Panc1 (cell line): Measurements from ENCODE around the gene KCNMA1. TPM values are rescaled to one million over a fixed set of nuclear protein-coding genes. Genes with fewer than 3 reads are reported as not detected.
A peak's percentile ranks its signal among the peaks of the same experiment; 100 is the strongest.

ENCODE experiments used
- ATAC-seq: fragments of 200-7000 bp; cut with Tn5 transposase; 2 replicates; pipeline ENCODE4 v1.9.1; 2020; ENCODE audit warnings: mild to moderate bottlenecking, moderate library complexity
- BruUV-seq: library from RNA; stranded (reverse); fragments of 400-500 nt; replicated peaks from 2 replicates; lab custom pipeline; 2021; lab: Mats Ljungman, UMichigan
- CTCF ChIA-PET: fragments of 300-600 bp; sonication (Branson Sonifier 250); formaldehyde crosslinking; loops from one replicate; lab custom pipeline; 2022; ENCODE audit warnings: antibody characterized with exemption; lab: Charles Lee
- POLR2A ChIA-PET: fragments of 300-600 bp; sonication (Branson Sonifier 250); formaldehyde crosslinking; loops from one replicate; lab custom pipeline; 2022; ENCODE audit warnings: antibody characterized with exemption; lab: Charles Lee
- DNase-seq: peaks from one replicate; pipeline ENCODE4 v3.0.0-alpha.2; 2010; ENCODE audit warnings: low read depth, low spot score
- H3K27ac ChIP-seq: 2 replicates; pipeline ENCODE4 v1.5.1; 2011; ENCODE audit warnings: mild to moderate bottlenecking, low read length, inconsistent platforms
- H3K27me3 ChIP-seq: fragments of 200-500 bp; sonication (Bioruptor generic); 2 replicates; pipeline ENCODE4 v1.6.0; 2014; ENCODE audit warnings: low read length, inconsistent platforms; ENCODE audit not compliant: control insufficient read depth, insufficient read depth
- H3K36me3 ChIP-seq: fragments of 200-500 bp; sonication (Bioruptor generic); 2 replicates; pipeline ENCODE4 v1.5.1; 2014; ENCODE audit warnings: inconsistent platforms, mild to moderate bottlenecking, low read length, moderate library complexity; ENCODE audit not compliant: control insufficient read depth, insufficient read depth
- H3K4me1 ChIP-seq: 2 replicates; pipeline ENCODE4 v1.5.1; 2011; ENCODE audit warnings: inconsistent platforms, mild to moderate bottlenecking, low read length, moderate library complexity; ENCODE audit not compliant: control insufficient read depth, insufficient read depth
- H3K4me3 ChIP-seq, 2 experiments: 2 replicates each; pipeline ENCODE4 v1.5.1; 2011 to 2012; ENCODE audit warnings: low read depth in 2 of 2, low read length in 2 of 2, mild to moderate bottlenecking in 2 of 2, inconsistent platforms in 1 of 2, moderate library complexity in 1 of 2
- H3K9me3 ChIP-seq: fragments of 200-500 bp; sonication (Bioruptor generic); 2 replicates; pipeline ENCODE4 v1.5.1; 2014; ENCODE audit warnings: low read depth, mild to moderate bottlenecking, inconsistent platforms, low read length, moderate library complexity; ENCODE audit not compliant: control insufficient read depth, insufficient read depth
- CTCF ChIP-seq: fragments of 450-650 bp; IDR thresholded peaks from 2 replicates; pipeline ENCODE4 v1.5.1; 2017; ENCODE audit warnings: mild to moderate bottlenecking
- POLR2AphosphoS5 ChIP-seq: IDR thresholded peaks from 2 replicates; pipeline ENCODE4 v1.6.1; 2012; ENCODE audit warnings: mild to moderate bottlenecking, low read depth, low read length, moderate library complexity
- REST ChIP-seq, 2 experiments: IDR thresholded peaks; 2 replicates each; pipeline ENCODE4 v1.6.1; 2011 to 2012; ENCODE audit warnings: low read depth in 2 of 2, control low read depth in 1 of 2, low read length in 1 of 2, mild to moderate bottlenecking in 1 of 2, moderate library complexity in 1 of 2; ENCODE audit not compliant: insufficient read depth in 1 of 2
- SIN3A ChIP-seq: IDR thresholded peaks from 2 replicates; pipeline ENCODE4 v1.6.1; 2012; ENCODE audit warnings: low read depth, mild to moderate bottlenecking, low read length, moderate library complexity, borderline replicate concordance; ENCODE audit not compliant: insufficient read depth
- TCF7L2 ChIP-seq: IDR thresholded peaks from 2 replicates; pipeline ENCODE4 v1.6.1; 2011; ENCODE audit warnings: mild to moderate bottlenecking, low read depth, low read length, inconsistent platforms
- in situ Hi-C: cut with HindIII; loops from 2 replicates; pipeline ENCODE4 v1.10.0; 2016; ENCODE audit warnings: low sequenced_read_pairs, low pct_unique_long_range_greater_than_20kb
- intact Hi-C: fragments of 100-400 bp; cut with micrococcal nuclease; formaldehyde crosslinking; loops from one replicate; pipeline ENCODE4 v1.10.0; 2022; ENCODE audit not compliant: unreplicated experiment
- total RNA-seq: library from RNA; stranded (reverse); gene quantifications from one replicate; pipeline ENCODE4 v1.2.1, GENCODE V29; 2021; ENCODE audit not compliant: unreplicated experiment

KCNMA1 gene
- total RNA-seq, 1 experiment from 2014 or later = 91.9 TPM

- Histone ChIP-seq H3K27me3 (no peaks in the 10 kb centered on the region), H3K36me3 (no peaks in the 10 kb centered on the region), H3K27ac (peak overlapping the region; percentile 92), H3K4me1 (peaks cover 66% of the 10 kb centered on the region), H3K4me3 (peak overlapping the region; percentile 14 to 40), H3K9me3 (no peaks in the 10 kb centered on the region)
- peak; percentile 47 for DNase-seq
- intact Hi-C loops (no loop called here), in situ Hi-C loops (no loop called here)
- ATAC-seq = peak; percentile 53
- ChIA-PET POLR2A (interaction anchor here (1.1 kb wide), 1 partner anchor 9 kb away, joined by 3 read pairs; no protein-coding TSS in a partner anchor), CTCF (no interaction called here)
- BruUV-seq = no TSS peak
- TF ChIP-seq CTCF (no peak), TCF7L2 (no peak), POLR2AphosphoS5 (no peak), SIN3A (no peak), REST (IDR thresholded peaks at IDR 0.05; ENCODE audit: insufficient read depth in 1 of 2, low read depth in 2 of 2, low read length in 1 of 2) (no peak)
Observed at GRCh38 chr10:77532068-77532467, 105.5 kb downstream of the KCNMA1 start.

- Histone ChIP-seq H3K9me3 (no peaks in the 10 kb centered on the region), H3K4me1 (peaks cover 72% of the 10 kb centered on the region), H3K27ac (peak overlapping the region; percentile 92), H3K4me3 (peak overlapping the region; percentile 14 to 40), H3K36me3 (no peaks in the 10 kb centered on the region), H3K27me3 (no peaks in the 10 kb centered on the region)
- ChIA-PET CTCF (interaction anchor here (0.5 to 0.7 kb wide), 2 partner anchors 31 to 357 kb away, joined by 3 read pairs; no protein-coding TSS in a partner anchor), POLR2A (interaction anchor here (0.8 to 1.1 kb wide), 4 partner anchors 9 to 24 kb away, joined by 3 read pairs; no protein-coding TSS in a partner anchor)
- in situ Hi-C loops (no loop called here), intact Hi-C loops (no loop called here)
- peak; percentile 90 for ATAC-seq
- peak; percentile 87 for DNase-seq
- BruUV-seq = no TSS peak
- no peak for TF ChIP-seq CTCF
- no peak for TF ChIP-seq REST (IDR thresholded peaks at IDR 0.05; ENCODE audit: insufficient read depth in 1 of 2, low read depth in 2 of 2, low read length in 1 of 2)
- peak; percentile 88 for TF ChIP-seq SIN3A
- TF ChIP-seq POLR2AphosphoS5 = peak; percentile 52
Observed at GRCh38 chr10:77531441-77532001, 106.1 kb downstream of the KCNMA1 start.
